Adrenal gland (tissue), 5 donors: Measurements from ENCODE around the gene ARHGEF10L.

Experiments used
- POLR2A ChIP-seq, 2 donors: fragments of 450-650 bp; IDR thresholded peaks; one replicate each; pipeline ENCODE4 v1.6.1; 2017; ENCODE audit warnings: antibody characterized with exemption in 2 of 2, mild to moderate bottlenecking in 2 of 2, moderate library complexity in 1 of 2
- TF ChIP-seq, protein P1 (sequence below), 6 experiments: fragments of 450-650 bp in 4 of 6; fragments of 200-600 bp in 2 of 6; sonication (generic) in 1 of 6; IDR thresholded peaks; 1 replicate in 5 of 6; 2 replicates in 1 of 6; pipeline versions ENCODE4 v1.5.1 to v1.8.0; 2016 to 2021; ENCODE audit warnings: antibody characterized with exemption in 6 of 6, mild to moderate bottlenecking in 2 of 6, moderate library complexity in 1 of 6
- donor health status: DM: no; HTN: no; CAD: no.

DNA sequence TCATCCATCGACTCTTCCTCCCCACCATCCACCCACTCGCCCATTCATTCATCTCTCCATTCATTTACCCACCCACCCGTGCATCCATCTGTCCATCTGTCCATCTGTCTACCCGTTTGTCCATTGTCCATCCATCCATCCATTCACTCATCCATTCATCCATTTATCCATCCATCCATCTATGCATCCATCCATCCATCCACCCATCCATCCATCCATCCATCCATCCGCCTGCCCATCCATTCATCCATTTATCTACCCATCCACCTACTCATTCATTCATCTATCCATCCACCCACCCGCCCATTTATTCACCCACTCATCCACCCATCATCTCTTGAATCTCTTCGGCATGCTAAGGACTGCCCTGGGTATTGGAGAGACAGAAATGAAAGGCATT is 18.5 kb downstream of the ARHGEF10L start:
- TF ChIP-seq, protein P1, sequence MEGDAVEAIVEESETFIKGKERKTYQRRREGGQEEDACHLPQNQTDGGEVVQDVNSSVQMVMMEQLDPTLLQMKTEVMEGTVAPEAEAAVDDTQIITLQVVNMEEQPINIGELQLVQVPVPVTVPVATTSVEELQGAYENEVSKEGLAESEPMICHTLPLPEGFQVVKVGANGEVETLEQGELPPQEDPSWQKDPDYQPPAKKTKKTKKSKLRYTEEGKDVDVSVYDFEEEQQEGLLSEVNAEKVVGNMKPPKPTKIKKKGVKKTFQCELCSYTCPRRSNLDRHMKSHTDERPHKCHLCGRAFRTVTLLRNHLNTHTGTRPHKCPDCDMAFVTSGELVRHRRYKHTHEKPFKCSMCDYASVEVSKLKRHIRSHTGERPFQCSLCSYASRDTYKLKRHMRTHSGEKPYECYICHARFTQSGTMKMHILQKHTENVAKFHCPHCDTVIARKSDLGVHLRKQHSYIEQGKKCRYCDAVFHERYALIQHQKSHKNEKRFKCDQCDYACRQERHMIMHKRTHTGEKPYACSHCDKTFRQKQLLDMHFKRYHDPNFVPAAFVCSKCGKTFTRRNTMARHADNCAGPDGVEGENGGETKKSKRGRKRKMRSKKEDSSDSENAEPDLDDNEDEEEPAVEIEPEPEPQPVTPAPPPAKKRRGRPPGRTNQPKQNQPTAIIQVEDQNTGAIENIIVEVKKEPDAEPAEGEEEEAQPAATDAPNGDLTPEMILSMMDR (IDR thresholded peaks at IDR 0.05), result no peak
- no peak for TF ChIP-seq POLR2A (IDR thresholded peaks at IDR 0.05)
